Cardiac muscle cell (in vitro differentiated cells and primary cell): ENCODE measurements around the gene SYCP3. TPM values are rescaled to one million over a fixed set of nuclear protein-coding genes. Genes with fewer than 3 reads are reported as not detected.
A peak's percentile ranks its signal among the peaks of the same experiment; 100 is the strongest.

Experiments used
- DNase-seq, 2 donors: peaks; one replicate each; pipeline versions ENCODE4 v3.0.0 to v3.0.0-alpha.2; 2010 to 2017; ENCODE audit warnings: low read depth in 1 of 2, low spot score in 1 of 2
- H3K27ac ChIP-seq: fragments of 200-600 bp; sonication (generic); 2 replicates; pipeline ENCODE4 v1.5.1; 2016
- H3K27me3 ChIP-seq: fragments of 200-600 bp; sonication (generic); 2 replicates; pipeline ENCODE4 v1.6.0; 2016; ENCODE audit warnings: control low read depth
- H3K36me3 ChIP-seq: fragments of 200-600 bp; sonication (generic); 2 replicates; pipeline ENCODE4 v1.5.1; 2016; ENCODE audit warnings: control low read depth
- H3K4me1 ChIP-seq: fragments of 200-600 bp; sonication (generic); 2 replicates; pipeline ENCODE4 v1.8.1; 2017; ENCODE audit warnings: low read depth, mild to moderate bottlenecking, mixed run types
- H3K4me3 ChIP-seq: fragments of 200-600 bp; sonication (generic); 2 replicates; pipeline ENCODE4 v1.5.1; 2016; ENCODE audit warnings: mild to moderate bottlenecking
- H3K9me3 ChIP-seq: fragments of 200-600 bp; sonication (generic); 2 replicates; pipeline ENCODE4 v1.5.1; 2017; ENCODE audit warnings: low read depth, mild to moderate bottlenecking, control low read depth
- polyA plus RNA-seq: library from polyadenylated mRNA; unstranded; fragments of >200 nt; fragmentation: Nextera tagmentation; extraction: Ambion mirVana; gene quantifications from 2 replicates; pipeline ENCODE4 v1.2.1, GENCODE V29; 2016
- total RNA-seq: library from RNA; depleted of rRNA; stranded (reverse); fragments of >200 nt; gene quantifications from 2 replicates; pipeline ENCODE4 v1.2.3, GENCODE V29; 2016
- TF ChIP-seq, protein P1 (sequence below): IDR thresholded peaks from 2 replicates; pipeline ENCODE4 v1.5.1; 2012; ENCODE audit warnings: low read depth, mild to moderate bottlenecking, low read length

The SYCP3 gene
- total and polyA plus RNA-seq, 2 experiments from 2014 or later, result 0.76 TPM; not detected in 1

DNA sequence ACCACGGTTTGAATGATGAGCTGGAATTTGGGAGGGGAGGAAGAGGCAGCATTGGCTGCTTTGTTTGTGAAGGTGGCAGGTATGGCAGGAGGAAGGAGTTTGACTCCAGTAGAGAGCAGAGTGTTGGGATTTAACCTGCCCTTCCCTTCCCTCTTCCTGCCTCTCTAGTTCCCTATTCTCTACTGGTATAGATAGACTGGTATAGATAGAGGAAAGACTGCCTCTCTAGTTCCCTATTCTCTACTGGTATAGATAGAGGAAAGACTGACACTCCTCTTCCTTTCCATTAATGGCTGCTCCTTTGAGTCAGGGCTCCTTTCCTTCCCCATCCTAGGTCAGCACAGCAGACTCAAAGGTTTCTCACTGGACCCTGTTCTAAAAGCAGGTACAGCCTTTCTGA lies 8.4 kb upstream of the SYCP3 start:
- TF ChIP-seq, protein P1, sequence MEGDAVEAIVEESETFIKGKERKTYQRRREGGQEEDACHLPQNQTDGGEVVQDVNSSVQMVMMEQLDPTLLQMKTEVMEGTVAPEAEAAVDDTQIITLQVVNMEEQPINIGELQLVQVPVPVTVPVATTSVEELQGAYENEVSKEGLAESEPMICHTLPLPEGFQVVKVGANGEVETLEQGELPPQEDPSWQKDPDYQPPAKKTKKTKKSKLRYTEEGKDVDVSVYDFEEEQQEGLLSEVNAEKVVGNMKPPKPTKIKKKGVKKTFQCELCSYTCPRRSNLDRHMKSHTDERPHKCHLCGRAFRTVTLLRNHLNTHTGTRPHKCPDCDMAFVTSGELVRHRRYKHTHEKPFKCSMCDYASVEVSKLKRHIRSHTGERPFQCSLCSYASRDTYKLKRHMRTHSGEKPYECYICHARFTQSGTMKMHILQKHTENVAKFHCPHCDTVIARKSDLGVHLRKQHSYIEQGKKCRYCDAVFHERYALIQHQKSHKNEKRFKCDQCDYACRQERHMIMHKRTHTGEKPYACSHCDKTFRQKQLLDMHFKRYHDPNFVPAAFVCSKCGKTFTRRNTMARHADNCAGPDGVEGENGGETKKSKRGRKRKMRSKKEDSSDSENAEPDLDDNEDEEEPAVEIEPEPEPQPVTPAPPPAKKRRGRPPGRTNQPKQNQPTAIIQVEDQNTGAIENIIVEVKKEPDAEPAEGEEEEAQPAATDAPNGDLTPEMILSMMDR, result no peak
- Histone ChIP-seq H3K27me3 (no peaks in the 10 kb centered on the region), H3K9me3 (no peaks in the 10 kb centered on the region), H3K4me1 (no peaks in the 10 kb centered on the region), H3K36me3 (peaks cover 3% of the 10 kb centered on the region), H3K4me3 (no peak overlapping the region), H3K27ac (no peak overlapping the region)
- DNase-seq, result no peak

DNA sequence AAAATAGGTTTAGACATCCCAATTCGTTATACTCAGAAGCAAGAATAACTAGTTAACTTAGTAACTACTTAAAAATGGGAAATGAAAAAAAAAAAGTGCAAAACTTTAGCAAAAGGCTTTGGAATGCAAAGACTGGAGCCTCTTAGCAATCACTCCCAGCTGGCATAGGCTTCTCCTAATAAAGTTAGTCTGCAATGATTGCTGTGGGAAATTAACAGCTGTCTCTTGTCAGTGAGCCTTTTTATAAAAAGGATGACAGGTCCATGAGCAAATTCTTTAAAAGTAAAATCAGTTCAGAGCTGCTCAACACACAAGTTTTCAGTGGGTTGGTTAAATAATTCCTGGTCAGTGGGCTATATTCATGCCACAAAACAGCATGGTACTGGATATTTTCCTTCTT lies 7.4 kb upstream of the SYCP3 start:
- TF ChIP-seq, protein P1, result no peak
- no peaks in the 10 kb centered on the region for H3K4me1 ChIP-seq
- peaks cover 3% of the 10 kb centered on the region for H3K36me3 ChIP-seq
- H3K27ac ChIP-seq, result no peak overlapping the region
- H3K27me3 ChIP-seq, result no peaks in the 10 kb centered on the region
- no peaks in the 10 kb centered on the region for H3K9me3 ChIP-seq
- H3K4me3 ChIP-seq, result no peak overlapping the region
- DNase-seq, result peak in 1 of 2 donors; percentile 13

DNA sequence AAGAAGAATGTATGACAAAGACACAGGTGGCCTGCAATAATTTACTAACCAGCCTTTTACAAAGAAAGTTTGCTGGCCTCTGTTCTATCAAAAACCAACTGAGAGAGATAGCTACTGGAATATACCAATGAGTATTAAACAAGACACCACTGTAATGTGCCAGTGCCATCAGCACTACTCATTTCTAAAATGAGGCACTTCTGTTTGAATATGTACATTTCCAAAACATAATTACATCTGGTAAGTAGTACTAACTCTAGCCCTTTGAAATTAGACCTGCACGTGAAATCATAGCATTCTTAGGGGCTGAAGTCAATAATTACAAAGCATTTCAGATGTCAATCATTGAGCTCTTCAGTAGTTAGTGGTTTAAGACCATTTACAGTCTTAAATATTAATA lies 6.9 kb upstream of the SYCP3 start:
- Histone ChIP-seq H3K27me3 (no peaks in the 10 kb centered on the region), H3K9me3 (no peaks in the 10 kb centered on the region), H3K4me1 (no peaks in the 10 kb centered on the region), H3K4me3 (no peak overlapping the region), H3K27ac (no peak overlapping the region), H3K36me3 (peaks cover 3% of the 10 kb centered on the region)
- no peak for DNase-seq
- TF ChIP-seq, protein P1, result no peak

DNA sequence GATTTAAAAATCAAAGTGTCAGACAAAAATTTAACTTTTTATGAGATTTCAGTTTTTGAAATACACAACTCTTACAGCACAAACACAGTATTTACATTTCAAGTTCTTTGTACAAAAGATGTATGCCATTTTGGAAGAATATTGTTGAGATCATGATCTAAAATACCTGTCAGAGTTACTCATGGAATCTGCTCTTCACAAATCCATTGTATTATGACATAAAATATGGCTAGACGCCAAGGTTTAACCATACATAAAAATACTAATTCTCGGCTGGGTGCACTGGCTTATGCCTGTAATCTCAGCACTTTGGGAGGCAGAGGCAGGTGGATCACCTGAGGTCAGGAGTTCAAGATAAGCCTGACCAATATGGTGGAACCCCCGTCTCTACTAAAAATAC lies 6.2 kb upstream of the SYCP3 start:
- Histone ChIP-seq H3K4me3 (no peak overlapping the region), H3K27me3 (no peaks in the 10 kb centered on the region), H3K9me3 (no peaks in the 10 kb centered on the region), H3K36me3 (peaks cover 3% of the 10 kb centered on the region), H3K27ac (no peak overlapping the region), H3K4me1 (no peaks in the 10 kb centered on the region)
- TF ChIP-seq, protein P1, result no peak
- DNase-seq, result no peak

DNA sequence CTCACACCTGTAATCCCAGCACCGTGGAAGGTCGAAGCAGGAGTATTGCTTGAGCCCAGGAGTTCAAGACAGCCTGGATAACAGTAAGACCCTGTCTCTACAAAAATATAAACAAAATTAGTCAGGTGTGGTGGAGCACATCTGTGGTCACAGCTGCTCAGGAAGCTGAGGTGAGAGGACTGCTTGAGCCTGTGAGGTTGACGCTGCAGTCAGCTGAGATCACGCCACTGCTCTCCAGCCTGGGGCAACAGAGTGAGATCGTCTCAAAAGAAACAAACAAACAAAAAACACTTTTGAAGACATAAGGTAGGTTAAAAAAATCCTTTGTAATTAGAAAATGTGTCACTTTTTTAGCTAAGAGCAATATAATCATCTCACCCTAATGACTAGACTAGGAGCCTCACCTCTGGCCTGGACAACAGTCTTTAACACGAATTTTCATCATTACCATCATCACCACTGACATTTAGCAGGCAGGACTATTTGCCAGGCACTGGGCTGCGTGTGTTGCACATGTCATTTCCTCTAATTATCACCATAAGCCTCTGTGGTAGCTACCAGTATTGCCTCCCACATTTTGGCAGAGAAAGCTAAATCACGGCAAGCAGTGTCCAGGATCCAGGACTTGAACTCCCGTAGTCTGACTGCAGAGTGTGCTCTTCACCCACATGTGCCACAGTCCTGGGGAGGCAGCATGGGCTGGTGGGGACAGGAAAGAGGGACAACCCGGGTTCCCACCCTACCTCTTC lies 4.6 kb upstream of the SYCP3 start:
- DNase-seq, result no peak
- Histone ChIP-seq H3K9me3 (no peaks in the 10 kb centered on the region), H3K4me3 (no peak overlapping the region), H3K36me3 (peaks cover 3% of the 10 kb centered on the region), H3K4me1 (no peaks in the 10 kb centered on the region), H3K27ac (no peak overlapping the region), H3K27me3 (no peaks in the 10 kb centered on the region)
- TF ChIP-seq, protein P1, result no peak

DNA sequence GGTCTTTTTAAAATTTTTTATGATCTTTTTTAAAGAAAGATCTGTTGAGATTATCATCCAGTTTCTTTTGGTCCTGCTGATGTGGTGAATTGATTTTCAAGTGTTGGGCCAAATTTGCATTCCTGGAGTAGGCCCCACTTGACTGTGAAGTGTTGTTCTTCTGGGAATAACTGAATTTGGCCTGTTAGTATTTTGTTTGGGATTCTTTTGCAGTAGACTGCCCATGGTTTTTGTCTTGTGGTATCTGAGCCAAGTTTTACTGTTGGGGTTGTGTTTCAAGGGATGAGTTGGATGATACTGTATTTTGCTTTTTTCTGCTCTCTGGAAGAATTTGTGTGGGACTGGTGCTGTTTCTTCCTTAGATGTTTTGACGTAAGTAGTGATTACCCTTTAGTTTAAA lies 4.0 kb upstream of the SYCP3 start:
- Histone ChIP-seq H3K36me3 (peaks cover 3% of the 10 kb centered on the region), H3K9me3 (no peaks in the 10 kb centered on the region), H3K4me1 (no peaks in the 10 kb centered on the region), H3K27me3 (no peaks in the 10 kb centered on the region), H3K27ac (no peak overlapping the region), H3K4me3 (no peak overlapping the region)
- no peak for DNase-seq
- TF ChIP-seq, protein P1, result no peak
